Uterus (tissue), 2 donors: ENCODE measurements around the gene PHF13.

Source experiments
- POLR2A ChIP-seq, 2 donors: fragments of 450-650 bp; IDR thresholded peaks; one replicate each; pipeline ENCODE4 v1.6.1; 2016; ENCODE audit warnings: antibody characterized with exemption in 2 of 2, mild to moderate bottlenecking in 1 of 2, moderate library complexity in 1 of 2
- TF ChIP-seq, protein P1 (sequence below), 4 experiments: fragments of 200-600 bp in 2 of 4; fragments of 450-650 bp in 2 of 4; sonication (generic) in 2 of 4; IDR thresholded peaks; one replicate each; pipeline ENCODE4 v1.5.1; 2016 to 2019; ENCODE audit warnings: antibody characterized with exemption in 4 of 4, mild to moderate bottlenecking in 2 of 4, moderate library complexity in 1 of 4

DNA sequence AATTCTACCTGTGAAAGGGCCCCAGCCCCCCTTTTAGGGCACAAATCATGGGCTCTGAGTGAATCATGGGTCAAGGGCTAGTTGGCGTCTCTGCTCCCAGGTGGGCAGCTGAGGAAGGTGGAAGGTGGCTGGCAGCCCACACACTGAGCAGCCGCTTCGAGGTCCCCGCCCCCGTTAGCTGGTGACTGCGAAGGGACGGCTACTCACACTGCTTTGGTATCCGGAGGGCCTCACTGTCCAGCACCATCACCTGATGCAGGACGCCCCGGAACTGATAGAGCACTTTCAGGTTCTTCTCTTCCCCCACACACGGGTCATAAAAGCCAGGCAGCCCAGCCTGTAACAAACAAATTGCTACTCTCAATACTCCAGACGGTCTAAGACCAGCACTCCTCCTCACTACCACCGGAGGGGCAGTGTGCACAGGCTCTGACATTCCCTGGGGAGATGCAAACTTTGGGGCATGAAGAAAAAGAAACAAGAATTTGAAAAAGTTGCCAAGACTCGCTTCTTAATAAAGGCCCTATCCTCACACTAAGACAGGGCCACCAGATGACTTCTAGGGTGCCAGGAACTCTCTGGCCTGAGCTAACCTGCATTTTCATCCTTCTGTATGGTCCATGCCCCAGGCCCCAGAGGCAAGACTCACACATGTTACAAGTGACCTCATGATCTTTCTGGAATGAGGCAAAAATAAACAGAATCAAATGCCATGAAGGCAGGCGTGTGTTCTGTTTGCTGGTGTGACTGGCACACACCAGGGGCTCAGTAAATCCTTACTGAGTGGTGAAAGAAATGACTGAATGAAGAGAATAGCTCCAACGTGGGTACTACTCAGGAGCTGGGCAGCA is 22.6 kb downstream of the PHF13 start:
- TF ChIP-seq, protein P1, sequence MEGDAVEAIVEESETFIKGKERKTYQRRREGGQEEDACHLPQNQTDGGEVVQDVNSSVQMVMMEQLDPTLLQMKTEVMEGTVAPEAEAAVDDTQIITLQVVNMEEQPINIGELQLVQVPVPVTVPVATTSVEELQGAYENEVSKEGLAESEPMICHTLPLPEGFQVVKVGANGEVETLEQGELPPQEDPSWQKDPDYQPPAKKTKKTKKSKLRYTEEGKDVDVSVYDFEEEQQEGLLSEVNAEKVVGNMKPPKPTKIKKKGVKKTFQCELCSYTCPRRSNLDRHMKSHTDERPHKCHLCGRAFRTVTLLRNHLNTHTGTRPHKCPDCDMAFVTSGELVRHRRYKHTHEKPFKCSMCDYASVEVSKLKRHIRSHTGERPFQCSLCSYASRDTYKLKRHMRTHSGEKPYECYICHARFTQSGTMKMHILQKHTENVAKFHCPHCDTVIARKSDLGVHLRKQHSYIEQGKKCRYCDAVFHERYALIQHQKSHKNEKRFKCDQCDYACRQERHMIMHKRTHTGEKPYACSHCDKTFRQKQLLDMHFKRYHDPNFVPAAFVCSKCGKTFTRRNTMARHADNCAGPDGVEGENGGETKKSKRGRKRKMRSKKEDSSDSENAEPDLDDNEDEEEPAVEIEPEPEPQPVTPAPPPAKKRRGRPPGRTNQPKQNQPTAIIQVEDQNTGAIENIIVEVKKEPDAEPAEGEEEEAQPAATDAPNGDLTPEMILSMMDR (IDR thresholded peaks at IDR 0.05): no peak
- TF ChIP-seq POLR2A (IDR thresholded peaks at IDR 0.05): no peak
